Lower leg skin (tissue), 4 donors: ENCODE data around the gene ATP6V0E1. TPM values are rescaled to one million over a fixed set of nuclear protein-coding genes. Genes with fewer than 3 reads are reported as not detected.
"Not testable (repeated sequence)": the region's sequence is repeated elsewhere in the genome, so short reads cannot be mapped to it uniquely, and the experiment has no call there.

Experiments
- DNase-seq, 2 donors: peaks; one replicate each; pipeline ENCODE4 v3.0.0-alpha.2; 2019; ENCODE audit warnings: low spot score in 2 of 2
- H3K4me3 ChIP-seq: fragments of 200-600 bp; sonication (generic); 2 replicates; pipeline ENCODE4 v1.5.1; 2017; ENCODE audit warnings: mild to moderate bottlenecking, low read depth; ENCODE audit not compliant: poor library complexity, severe bottlenecking
- CTCF ChIP-seq, 3 donors: fragments of 450-650 bp; IDR thresholded peaks; one replicate each; pipeline ENCODE4 v1.5.1; 2016; ENCODE audit warnings: antibody characterized with exemption in 3 of 3, mild to moderate bottlenecking in 3 of 3, moderate library complexity in 2 of 3
- POLR2A ChIP-seq, 2 donors: fragments of 450-650 bp; IDR thresholded peaks; one replicate each; pipeline ENCODE4 v1.6.1; 2016 to 2017; ENCODE audit warnings: antibody characterized with exemption in 2 of 2, mild to moderate bottlenecking in 1 of 2, moderate library complexity in 1 of 2
- WGBS, 2 donors: methylation state at CpG; one replicate each; pipeline ENCODE4 v1.1.5; 2018; 5-methylcytosine and 5-hydroxymethylcytosine counted together
- intact Hi-C: fragments of 100-400 bp; cut with DNase I; formaldehyde crosslinking; loops from one replicate; pipeline ENCODE4 v1.15.0; 2023; ENCODE audit warnings: low total_unique reads
- total RNA-seq, 4 donors: library from RNA; depleted of rRNA; stranded (reverse); fragments of >200 nt; gene quantifications; one replicate each; pipeline ENCODE4 v1.1.0, GENCODE V29; 2016

The ATP6V0E1 gene
- total RNA-seq, 4 donors from 2014 or later, result 47.3 to 110 (median 86.4) TPM

- peak in 1 of 2 donors; percentile 85 for DNase-seq
- H3K4me3 ChIP-seq, result no peak overlapping the region
- intact Hi-C loops, result no loop called here
- 82 to 97% methylated on average over 4 of the region's 4 CpGs for WGBS, 2 donors
- TF ChIP-seq POLR2A (IDR thresholded peaks at IDR 0.05), result no peak
- no peak for TF ChIP-seq CTCF (IDR thresholded peaks at IDR 0.05)
Measured at GRCh38 chr5:173012882-173013281, 29.3 kb downstream of the ATP6V0E1 start.

- no peak for DNase-seq
- no peak overlapping the region for H3K4me3 ChIP-seq
- 87 to 93% methylated on average over 4 of the region's 4 CpGs for WGBS, 2 donors
- TF ChIP-seq POLR2A (IDR thresholded peaks at IDR 0.05), result no peak
- TF ChIP-seq CTCF (IDR thresholded peaks at IDR 0.05), result no peak
- intact Hi-C loops, result no loop called here
Measured at GRCh38 chr5:173014671-173015070, 31.1 kb downstream of the ATP6V0E1 start.

- intact Hi-C loops, result no loop called here
- no peak for TF ChIP-seq POLR2A (IDR thresholded peaks at IDR 0.05)
- TF ChIP-seq CTCF (IDR thresholded peaks at IDR 0.05), result no peak
- WGBS, 2 donors, result 85 to 98% methylated on average over 2 of the region's 2 CpGs
- H3K4me3 ChIP-seq, result no peak overlapping the region
- peak in 1 of 2 donors; percentile 4 for DNase-seq
Measured at GRCh38 chr5:173015192-173015591, 31.6 kb downstream of the ATP6V0E1 start.

- no peak overlapping the region for H3K4me3 ChIP-seq
- no peak for TF ChIP-seq POLR2A (IDR thresholded peaks at IDR 0.05)
- TF ChIP-seq CTCF (IDR thresholded peaks at IDR 0.05), result no peak
- intact Hi-C loops, result no loop called here
- 87 to 88% methylated on average over 13 of the region's 13 CpGs for WGBS, 2 donors
- peak in 1 of 2 donors; percentile 28 for DNase-seq
Measured at GRCh38 chr5:173015598-173016455, 32.3 kb downstream of the ATP6V0E1 start.

- DNase-seq, result peak; percentile 14 to 24
- no peak overlapping the region for H3K4me3 ChIP-seq
- intact Hi-C loops, result no loop called here
- TF ChIP-seq POLR2A (IDR thresholded peaks at IDR 0.05) (no peak), CTCF (IDR thresholded peaks at IDR 0.05) (no peak)
- 33 to 36% methylated on average over 4 of the region's 4 CpGs for WGBS, 2 donors
Measured at GRCh38 chr5:173016598-173017046, 33.1 kb downstream of the ATP6V0E1 start.

- intact Hi-C loops, DNase-seq, H3K4me3 ChIP-seq: not testable (repeated sequence)
- 89 to 93% methylated on average over 15 of the region's 15 CpGs for WGBS, 2 donors
Measured at GRCh38 chr5:173017087-173017486, 33.5 kb downstream of the ATP6V0E1 start.
